HepG2 (cell line): ENCODE results near the gene FITM1. TPM values are rescaled to one million over a fixed set of nuclear protein-coding genes. Genes with fewer than 3 reads are reported as not detected.

Experiments
- ATF1 ChIP-seq: IDR thresholded peaks from 2 replicates; pipeline ENCODE4 v1.6.1; 2016; ENCODE audit warnings: mild to moderate bottlenecking, control low read depth
- RARA ChIP-seq: IDR thresholded peaks from 2 replicates; pipeline ENCODE4 v1.6.1; 2016; ENCODE audit warnings: missing genetic modification reagents, missing compliant biosample characterization
- SKI ChIP-seq: fragments of 450-650 bp; IDR thresholded peaks from one replicate; pipeline ENCODE4 v1.6.1; 2018; ENCODE audit warnings: mild to moderate bottlenecking; ENCODE audit not compliant: partially characterized antibody
- TEAD3 ChIP-seq: optimal IDR thresholded peaks from 2 replicates; pipeline ENCODE3; 2016; ENCODE audit warnings: borderline replicate concordance
- ZC3H13 ChIP-seq: sonication (generic); formaldehyde crosslinking; IDR thresholded peaks from 2 replicates; pipeline ENCODE4 v1.8.1; 2023; ENCODE audit warnings: mild to moderate bottlenecking, missing genetic modification reagents, moderate library complexity
- ZNF766 ChIP-seq: sonication (generic); formaldehyde crosslinking; IDR thresholded peaks from 2 replicates; pipeline ENCODE4 v1.5.0; 2020; ENCODE audit warnings: missing genetic modification reagents, borderline replicate concordance
- ZNF772 ChIP-seq: sonication (generic); formaldehyde crosslinking; IDR thresholded peaks from 2 replicates; pipeline ENCODE4 v1.5.0; 2020; ENCODE audit warnings: mild to moderate bottlenecking, missing genetic modification reagents
- ZNF782 ChIP-seq: sonication (generic); formaldehyde crosslinking; IDR thresholded peaks from 2 replicates; pipeline ENCODE4 v1.4.0; 2020; ENCODE audit warnings: missing genetic modification reagents, mild to moderate bottlenecking, borderline replicate concordance
- ZSCAN22 ChIP-seq: sonication (generic); formaldehyde crosslinking; IDR thresholded peaks from 2 replicates; pipeline ENCODE4 v1.4.0; 2020; ENCODE audit warnings: mild to moderate bottlenecking, missing genetic modification reagents
- polyA plus RNA-seq, 8 experiments: library from polyadenylated mRNA; depleted of rRNA in 3 of 8; stranded (reverse) in 7 of 8; unstranded in 1 of 8; fragments of >200 nt; fragmentation: Illumina TruSeq in 4 of 8; extraction: Trizol in 4 of 8; gene quantifications; 2 replicates each; pipeline versions ENCODE4 v1.2.1 to v1.2.3, GENCODE V29; 2011 to 2016; ENCODE audit warnings: low read depth in 4 of 8, missing spikeins in 1 of 8, mixed read lengths in 1 of 8; ENCODE audit not compliant: insufficient read depth in 1 of 8
- total RNA-seq, 5 experiments: library from RNA; depleted of rRNA; stranded (reverse); fragments of >200 nt; fragmentation: Illumina TruSeq; extraction: Trizol; gene quantifications; 2 replicates each; pipeline ENCODE4 v1.2.3, GENCODE V29; 2016; ENCODE audit warnings: low read depth in 1 of 5
- TF ChIP-seq, protein P1 (sequence below): sonication (generic); formaldehyde crosslinking; IDR thresholded peaks from 2 replicates; pipeline ENCODE4 v1.5.0; 2020; ENCODE audit warnings: missing genetic modification reagents
- TF ChIP-seq, protein P2 (sequence below): sonication (generic); formaldehyde crosslinking; IDR thresholded peaks from 2 replicates; pipeline ENCODE4 v1.4.0; 2020; ENCODE audit warnings: missing genetic modification reagents, borderline replicate concordance
- TF ChIP-seq, protein P3 (sequence below): sonication (generic); formaldehyde crosslinking; IDR thresholded peaks from 2 replicates; pipeline ENCODE4 v1.5.1; 2020; ENCODE audit warnings: missing genetic modification reagents, mild to moderate bottlenecking, borderline replicate concordance
- TF ChIP-seq, protein P4 (sequence below): sonication (generic); formaldehyde crosslinking; IDR thresholded peaks from 2 replicates; pipeline ENCODE4 v1.4.0; 2020; ENCODE audit warnings: mild to moderate bottlenecking, missing genetic modification reagents
- TF ChIP-seq, protein P5 (sequence below), 2 experiments: sonication (generic) in 1 of 2; formaldehyde crosslinking in 1 of 2; IDR thresholded peaks; 2 replicates each; pipeline versions ENCODE4 v1.4.0 to v1.6.1; 2016 to 2020; ENCODE audit warnings: borderline replicate concordance in 1 of 2, low read depth in 1 of 2, mild to moderate bottlenecking in 1 of 2, missing genetic modification reagents in 1 of 2

FITM1 gene
- total and polyA plus RNA-seq, 2 of the 13 experiments (the other 11 are each of a cell fraction or from before 2014, with no cell fraction given) = 2.7 to 5.8 TPM

DNA sequence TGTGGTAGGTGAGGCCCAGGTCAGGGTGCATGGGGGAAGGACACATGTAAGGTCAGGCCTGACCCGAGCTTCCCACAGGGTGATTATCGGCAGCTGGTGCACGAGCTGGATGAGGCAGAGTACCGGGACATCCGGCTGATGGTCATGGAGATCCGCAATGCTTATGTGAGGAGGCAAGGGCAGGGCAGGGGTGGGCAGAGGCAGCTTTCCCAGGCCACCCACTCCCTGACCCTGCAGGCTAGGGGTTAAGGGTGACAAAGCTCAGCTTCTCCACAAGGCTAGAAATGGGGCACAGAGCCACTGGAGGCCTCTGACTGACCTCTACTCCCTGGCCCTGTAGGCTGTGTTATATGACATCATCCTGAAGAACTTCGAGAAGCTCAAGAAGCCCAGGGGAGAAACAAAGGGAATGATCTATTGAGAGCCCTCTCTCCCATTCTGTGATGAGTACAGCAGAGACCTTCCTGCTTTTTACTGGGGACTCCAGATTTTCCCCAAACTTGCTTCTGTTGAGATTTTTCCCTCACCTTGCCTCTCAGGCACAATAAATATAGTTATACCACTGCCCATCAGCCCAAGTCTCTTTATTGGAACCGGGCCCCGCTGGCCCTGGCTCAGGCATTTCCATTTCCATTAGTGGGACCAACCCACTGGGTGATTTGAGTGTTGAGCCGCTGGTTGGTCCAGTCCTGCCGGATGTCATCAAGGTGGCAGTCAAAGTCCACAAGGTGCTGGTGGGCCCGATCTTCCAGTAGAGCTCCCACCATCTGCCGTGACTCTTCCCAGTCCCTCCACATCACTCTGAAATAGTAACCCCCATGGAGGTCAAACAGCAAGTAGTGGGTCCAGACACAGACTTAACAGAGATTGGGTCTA lies 8.2 kb downstream of the FITM1 start (continued):
- TF ChIP-seq ZC3H13 = no peak
- TF ChIP-seq, protein P1, sequence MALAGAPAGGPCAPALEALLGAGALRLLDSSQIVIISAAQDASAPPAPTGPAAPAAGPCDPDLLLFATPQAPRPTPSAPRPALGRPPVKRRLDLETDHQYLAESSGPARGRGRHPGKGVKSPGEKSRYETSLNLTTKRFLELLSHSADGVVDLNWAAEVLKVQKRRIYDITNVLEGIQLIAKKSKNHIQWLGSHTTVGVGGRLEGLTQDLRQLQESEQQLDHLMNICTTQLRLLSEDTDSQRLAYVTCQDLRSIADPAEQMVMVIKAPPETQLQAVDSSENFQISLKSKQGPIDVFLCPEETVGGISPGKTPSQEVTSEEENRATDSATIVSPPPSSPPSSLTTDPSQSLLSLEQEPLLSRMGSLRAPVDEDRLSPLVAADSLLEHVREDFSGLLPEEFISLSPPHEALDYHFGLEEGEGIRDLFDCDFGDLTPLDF (CRISPR knock-in tag) = no peak
- TF ChIP-seq, protein P2, sequence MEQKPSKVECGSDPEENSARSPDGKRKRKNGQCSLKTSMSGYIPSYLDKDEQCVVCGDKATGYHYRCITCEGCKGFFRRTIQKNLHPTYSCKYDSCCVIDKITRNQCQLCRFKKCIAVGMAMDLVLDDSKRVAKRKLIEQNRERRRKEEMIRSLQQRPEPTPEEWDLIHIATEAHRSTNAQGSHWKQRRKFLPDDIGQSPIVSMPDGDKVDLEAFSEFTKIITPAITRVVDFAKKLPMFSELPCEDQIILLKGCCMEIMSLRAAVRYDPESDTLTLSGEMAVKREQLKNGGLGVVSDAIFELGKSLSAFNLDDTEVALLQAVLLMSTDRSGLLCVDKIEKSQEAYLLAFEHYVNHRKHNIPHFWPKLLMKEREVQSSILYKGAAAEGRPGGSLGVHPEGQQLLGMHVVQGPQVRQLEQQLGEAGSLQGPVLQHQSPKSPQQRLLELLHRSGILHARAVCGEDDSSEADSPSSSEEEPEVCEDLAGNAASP (CRISPR knock-in tag) = no peak
- TF ChIP-seq ZNF766 (CRISPR knock-in tag) = no peak
- peak; percentile 35; the same call in 1 of the 2 replicates for TF ChIP-seq RARA
- TF ChIP-seq SKI = no peak
- peak; percentile 58; the same call in 1 of the 2 replicates for TF ChIP-seq ZNF772 (CRISPR knock-in tag)
- TF ChIP-seq, protein P3, sequence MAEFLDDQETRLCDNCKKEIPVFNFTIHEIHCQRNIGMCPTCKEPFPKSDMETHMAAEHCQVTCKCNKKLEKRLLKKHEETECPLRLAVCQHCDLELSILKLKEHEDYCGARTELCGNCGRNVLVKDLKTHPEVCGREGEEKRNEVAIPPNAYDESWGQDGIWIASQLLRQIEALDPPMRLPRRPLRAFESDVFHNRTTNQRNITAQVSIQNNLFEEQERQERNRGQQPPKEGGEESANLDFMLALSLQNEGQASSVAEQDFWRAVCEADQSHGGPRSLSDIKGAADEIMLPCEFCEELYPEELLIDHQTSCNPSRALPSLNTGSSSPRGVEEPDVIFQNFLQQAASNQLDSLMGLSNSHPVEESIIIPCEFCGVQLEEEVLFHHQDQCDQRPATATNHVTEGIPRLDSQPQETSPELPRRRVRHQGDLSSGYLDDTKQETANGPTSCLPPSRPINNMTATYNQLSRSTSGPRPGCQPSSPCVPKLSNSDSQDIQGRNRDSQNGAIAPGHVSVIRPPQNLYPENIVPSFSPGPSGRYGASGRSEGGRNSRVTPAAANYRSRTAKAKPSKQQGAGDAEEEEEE (CRISPR knock-in tag) = no peak
- TF ChIP-seq, protein P4, sequence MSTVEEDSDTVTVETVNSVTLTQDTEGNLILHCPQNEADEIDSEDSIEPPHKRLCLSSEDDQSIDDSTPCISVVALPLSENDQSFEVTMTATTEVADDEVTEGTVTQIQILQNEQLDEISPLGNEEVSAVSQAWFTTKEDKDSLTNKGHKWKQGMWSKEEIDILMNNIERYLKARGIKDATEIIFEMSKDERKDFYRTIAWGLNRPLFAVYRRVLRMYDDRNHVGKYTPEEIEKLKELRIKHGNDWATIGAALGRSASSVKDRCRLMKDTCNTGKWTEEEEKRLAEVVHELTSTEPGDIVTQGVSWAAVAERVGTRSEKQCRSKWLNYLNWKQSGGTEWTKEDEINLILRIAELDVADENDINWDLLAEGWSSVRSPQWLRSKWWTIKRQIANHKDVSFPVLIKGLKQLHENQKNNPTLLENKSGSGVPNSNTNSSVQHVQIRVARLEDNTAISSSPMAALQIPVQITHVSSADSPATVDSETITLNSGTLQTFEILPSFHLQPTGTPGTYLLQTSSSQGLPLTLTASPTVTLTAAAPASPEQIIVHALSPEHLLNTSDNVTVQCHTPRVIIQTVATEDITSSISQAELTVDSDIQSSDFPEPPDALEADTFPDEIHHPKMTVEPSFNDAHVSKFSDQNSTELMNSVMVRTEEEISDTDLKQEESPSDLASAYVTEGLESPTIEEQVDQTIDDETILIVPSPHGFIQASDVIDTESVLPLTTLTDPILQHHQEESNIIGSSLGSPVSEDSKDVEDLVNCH = no peak
- TF ChIP-seq ATF1 = no peak
- TF ChIP-seq, protein P5, sequence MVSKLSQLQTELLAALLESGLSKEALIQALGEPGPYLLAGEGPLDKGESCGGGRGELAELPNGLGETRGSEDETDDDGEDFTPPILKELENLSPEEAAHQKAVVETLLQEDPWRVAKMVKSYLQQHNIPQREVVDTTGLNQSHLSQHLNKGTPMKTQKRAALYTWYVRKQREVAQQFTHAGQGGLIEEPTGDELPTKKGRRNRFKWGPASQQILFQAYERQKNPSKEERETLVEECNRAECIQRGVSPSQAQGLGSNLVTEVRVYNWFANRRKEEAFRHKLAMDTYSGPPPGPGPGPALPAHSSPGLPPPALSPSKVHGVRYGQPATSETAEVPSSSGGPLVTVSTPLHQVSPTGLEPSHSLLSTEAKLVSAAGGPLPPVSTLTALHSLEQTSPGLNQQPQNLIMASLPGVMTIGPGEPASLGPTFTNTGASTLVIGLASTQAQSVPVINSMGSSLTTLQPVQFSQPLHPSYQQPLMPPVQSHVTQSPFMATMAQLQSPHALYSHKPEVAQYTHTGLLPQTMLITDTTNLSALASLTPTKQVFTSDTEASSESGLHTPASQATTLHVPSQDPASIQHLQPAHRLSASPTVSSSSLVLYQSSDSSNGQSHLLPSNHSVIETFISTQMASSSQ (IDR thresholded peaks at IDR 0.05; ENCODE audit: low read depth) = no peak
- TF ChIP-seq, protein P5 (CRISPR knock-in tag; IDR thresholded peaks at IDR 0.05; ENCODE audit: borderline replicate concordance) = 0 out of 2 replicates have a peak, but pooled peaks have one; percentile 55
- TF ChIP-seq TEAD3 = peak; percentile 24
- TF ChIP-seq ZNF782 (CRISPR knock-in tag) = 0 out of 2 replicates have a peak, but pooled peaks have one; percentile 29
- TF ChIP-seq ZSCAN22 (CRISPR knock-in tag) = no peak
